Kidney epithelial cell (primary cell): Measurements from ENCODE around the gene RAD51D. TPM values are rescaled to one million over a fixed set of nuclear protein-coding genes. Genes with fewer than 3 reads are reported as not detected.

Experiments
- DNase-seq: peaks from one replicate; pipeline ENCODE4 v3.0.0-alpha.2; 2010; ENCODE audit warnings: low read depth
- H3K27me3 ChIP-seq: 2 replicates; pipeline ENCODE4 v1.6.0; 2011; ENCODE audit warnings: low read length; ENCODE audit not compliant: control insufficient read depth, insufficient read depth
- H3K36me3 ChIP-seq: 2 replicates; pipeline ENCODE4 v1.5.1; 2011; ENCODE audit warnings: low read length; ENCODE audit not compliant: control insufficient read depth, insufficient read depth
- H3K4me3 ChIP-seq: 2 replicates; pipeline ENCODE4 v1.5.1; 2011; ENCODE audit warnings: low read depth, mild to moderate bottlenecking, control low read depth, low read length
- total RNA-seq: library from RNA; depleted of rRNA; stranded (reverse); fragments of >200 nt; gene quantifications from 2 replicates; pipeline ENCODE4 v1.2.3, GENCODE V29; 2015
- TF ChIP-seq, protein P1 (sequence below): IDR thresholded peaks from 2 replicates; pipeline ENCODE4 v1.5.1; 2011; ENCODE audit warnings: mild to moderate bottlenecking, moderate library complexity, low read length, control low read depth, inconsistent platforms; ENCODE audit not compliant: insufficient read depth, poor library complexity, severe bottlenecking

RAD51D gene
- total RNA-seq, 1 donor from 2014 or later = 18.4 TPM

DNA sequence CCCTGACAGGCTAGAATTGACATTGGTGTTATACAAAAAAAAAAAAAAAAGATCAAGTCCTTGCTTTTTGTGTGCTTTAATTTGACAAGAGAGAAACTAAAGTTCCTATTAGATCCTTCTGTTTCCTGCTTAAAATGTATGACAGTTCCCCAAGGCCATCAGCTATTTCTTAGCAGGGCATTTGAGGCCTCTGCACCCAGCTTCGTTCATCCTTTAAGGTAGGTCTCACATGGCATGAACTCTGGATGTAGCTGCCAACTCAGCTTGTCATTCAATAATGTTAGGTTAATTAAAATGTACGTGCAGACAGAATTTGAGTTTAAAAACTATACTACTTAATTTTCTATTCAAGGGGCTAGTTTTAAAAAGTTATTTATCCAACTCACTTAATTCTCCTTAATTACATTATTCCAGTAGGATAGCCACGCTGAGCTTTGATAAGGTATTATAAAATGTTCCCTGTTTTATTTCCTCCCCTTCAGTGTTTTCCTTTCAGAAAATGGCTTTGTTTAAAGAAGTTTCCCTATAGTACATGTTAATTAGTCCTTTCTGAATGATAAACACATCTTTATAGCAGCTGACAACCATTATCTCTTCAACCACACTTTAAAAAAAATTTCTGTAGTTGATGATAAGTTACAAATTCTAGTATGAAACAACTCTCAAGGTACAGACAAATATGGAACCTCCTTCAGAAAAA, 55.0 kb downstream of the RAD51D start:
- DNase-seq = no peak
- Histone ChIP-seq H3K27me3 (no peaks in the 10 kb centered on the region), H3K4me3 (no peak overlapping the region), H3K36me3 (no peaks in the 10 kb centered on the region)
- TF ChIP-seq, protein P1, sequence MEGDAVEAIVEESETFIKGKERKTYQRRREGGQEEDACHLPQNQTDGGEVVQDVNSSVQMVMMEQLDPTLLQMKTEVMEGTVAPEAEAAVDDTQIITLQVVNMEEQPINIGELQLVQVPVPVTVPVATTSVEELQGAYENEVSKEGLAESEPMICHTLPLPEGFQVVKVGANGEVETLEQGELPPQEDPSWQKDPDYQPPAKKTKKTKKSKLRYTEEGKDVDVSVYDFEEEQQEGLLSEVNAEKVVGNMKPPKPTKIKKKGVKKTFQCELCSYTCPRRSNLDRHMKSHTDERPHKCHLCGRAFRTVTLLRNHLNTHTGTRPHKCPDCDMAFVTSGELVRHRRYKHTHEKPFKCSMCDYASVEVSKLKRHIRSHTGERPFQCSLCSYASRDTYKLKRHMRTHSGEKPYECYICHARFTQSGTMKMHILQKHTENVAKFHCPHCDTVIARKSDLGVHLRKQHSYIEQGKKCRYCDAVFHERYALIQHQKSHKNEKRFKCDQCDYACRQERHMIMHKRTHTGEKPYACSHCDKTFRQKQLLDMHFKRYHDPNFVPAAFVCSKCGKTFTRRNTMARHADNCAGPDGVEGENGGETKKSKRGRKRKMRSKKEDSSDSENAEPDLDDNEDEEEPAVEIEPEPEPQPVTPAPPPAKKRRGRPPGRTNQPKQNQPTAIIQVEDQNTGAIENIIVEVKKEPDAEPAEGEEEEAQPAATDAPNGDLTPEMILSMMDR = no peak

DNA sequence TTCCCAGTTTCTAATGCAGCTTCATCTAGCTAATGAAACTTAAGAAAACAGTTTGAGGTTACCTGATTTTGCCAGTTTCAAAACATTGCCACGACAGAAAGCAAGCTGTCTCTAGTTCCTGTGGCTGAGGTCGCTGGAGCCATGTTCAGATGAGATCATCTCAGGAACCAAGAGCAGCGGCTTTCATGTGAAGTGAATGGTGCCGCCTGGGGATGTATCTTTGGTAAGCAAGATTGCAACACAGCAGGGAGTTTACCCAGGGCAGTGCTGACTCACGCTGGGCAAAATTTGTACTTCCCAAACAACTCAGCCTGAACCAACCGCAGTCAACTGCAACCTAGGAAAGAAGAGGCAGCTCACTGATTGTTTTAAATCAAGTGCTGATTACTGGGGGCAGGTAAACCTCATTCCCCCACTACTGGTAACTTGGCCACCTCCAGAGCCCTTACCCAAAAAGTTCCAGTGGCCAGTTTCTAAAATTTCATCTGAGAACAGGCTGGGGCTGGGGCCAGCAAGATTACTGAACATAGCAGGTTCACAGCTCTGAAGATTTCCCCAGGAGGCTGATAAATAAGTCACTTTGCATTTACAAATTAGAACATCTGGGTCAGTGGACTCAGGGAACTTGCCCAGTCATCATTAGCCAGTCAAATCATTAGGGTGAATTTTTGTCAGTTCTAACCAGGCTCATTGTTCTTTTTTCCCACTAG, 56.0 kb downstream of the RAD51D start, which contains the start of gene RFFL:
TSS of gene RFFL (minus strand) at position 194 of the 710 bp plus-strand sequence. CDS start 37,154 bp downstream, outside the sequence.
- H3K4me3 ChIP-seq = no peak within 1 kb of the TSS
- H3K36me3 ChIP-seq = no peaks in the 10 kb centered on the region
- H3K27me3 ChIP-seq = no peaks in the 10 kb centered on the region
- TF ChIP-seq, protein P1 = peak; percentile 25
- DNase-seq = peak; percentile 99

DNA sequence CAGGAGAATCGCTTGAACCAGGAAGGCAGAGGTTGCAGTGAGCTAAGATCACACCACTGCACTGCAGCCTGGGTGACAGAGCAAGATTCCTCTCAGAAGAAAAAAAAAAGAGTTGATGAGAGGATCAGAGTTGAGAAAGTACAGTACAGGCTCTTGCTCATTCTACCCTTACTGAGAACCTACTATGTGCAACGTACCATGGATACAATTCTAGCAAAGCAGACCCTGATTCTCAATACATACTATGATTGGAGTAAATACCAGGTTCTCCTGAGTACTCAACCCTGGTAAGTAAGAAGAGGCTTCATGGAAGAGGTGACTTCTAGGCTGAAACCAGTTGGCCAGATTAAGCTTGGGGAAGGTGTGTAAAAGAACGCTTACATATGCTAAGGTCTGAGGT, 57.4 kb downstream of the RAD51D start:
- Histone ChIP-seq H3K36me3 (peaks cover 1% of the 10 kb centered on the region), H3K4me3 (no peak overlapping the region), H3K27me3 (no peaks in the 10 kb centered on the region)
- TF ChIP-seq, protein P1 = no peak
- no peak for DNase-seq

DNA sequence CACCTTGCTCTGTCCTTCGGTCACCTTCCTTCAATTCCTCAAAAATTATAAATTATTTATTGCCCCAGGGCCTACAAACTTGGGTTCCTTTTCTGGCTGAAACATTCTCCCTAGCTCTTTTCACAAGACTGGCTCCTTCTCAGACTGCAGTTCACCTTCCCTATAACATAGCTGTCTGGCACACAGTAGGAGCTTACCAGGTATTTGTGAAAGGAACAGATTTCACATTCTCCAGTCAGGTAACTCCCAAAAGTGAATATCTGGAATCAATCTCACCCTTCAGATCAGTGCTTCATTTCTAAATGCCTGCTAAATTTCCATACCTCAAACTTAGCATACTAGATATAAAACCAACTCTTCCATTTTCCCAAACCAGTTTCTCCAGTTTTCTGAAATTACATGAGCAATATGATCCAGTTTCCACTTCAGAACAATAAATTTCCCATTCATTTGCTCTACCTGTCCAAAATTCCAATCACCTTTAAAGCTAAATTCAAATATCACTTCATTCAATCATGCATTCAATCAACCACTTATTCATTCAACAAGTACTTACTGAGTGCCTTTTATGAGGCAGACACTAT, 62.2 kb downstream of the RAD51D start:
- no peak for DNase-seq
- H3K36me3 ChIP-seq = peaks cover 1% of the 10 kb centered on the region
- TF ChIP-seq, protein P1 = no peak
- no peaks in the 10 kb centered on the region for H3K27me3 ChIP-seq
- no peak overlapping the region for H3K4me3 ChIP-seq

DNA sequence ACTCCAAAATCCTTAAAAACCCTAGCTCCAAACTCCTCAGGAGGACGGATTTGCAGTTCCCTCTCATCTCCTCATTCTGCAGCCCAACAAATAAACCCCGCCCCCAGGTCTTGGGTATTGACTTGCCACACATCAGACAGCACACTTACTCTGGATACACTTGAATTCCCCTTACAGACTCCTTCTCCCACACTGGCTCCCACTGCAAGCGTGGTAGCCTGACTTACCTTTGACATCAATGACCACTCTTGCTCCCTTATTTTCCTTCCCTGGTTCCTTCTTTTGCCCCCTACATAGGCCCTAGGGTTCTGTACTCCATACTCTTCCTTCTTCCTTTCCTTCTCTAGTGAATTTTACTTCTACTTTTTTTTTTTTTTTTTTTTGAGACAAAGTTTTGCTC, 63.6 kb downstream of the RAD51D start:
- peak; percentile 58 for DNase-seq
- TF ChIP-seq, protein P1 = no peak

More for the DNA sequence above, 63.6 kb downstream of the RAD51D start:
- Histone ChIP-seq H3K36me3 (peaks cover 1% of the 10 kb centered on the region), H3K27me3 (no peaks in the 10 kb centered on the region), H3K4me3 (no peak overlapping the region)
